ENCODE data around the gene ZBED1.

Gene ZBED1

GRCh38 chrX:2452317-2452784 lies 48.4 kb downstream of the ZBED1 start:
- H3K4me2 ChIP-seq (ENCODE audit: low read depth, low read length, poor library complexity, severe bottlenecking) = no peak overlapping the region

GRCh38 chrX:2451501-2452316 lies 49.1 kb downstream of the ZBED1 start:
- Histone ChIP-seq H3K27ac (ENCODE audit: low read depth, low read length) (no peak overlapping the region), H4K20me1 (ENCODE audit: low read depth, low read length) (no peaks in the 10 kb centered on the region), H3K36me3 (ENCODE audit: low read length) (no peaks in the 10 kb centered on the region), H3K9me2 (replicated peaks; ENCODE audit: insufficient read depth, low read length) (no peaks in the 10 kb centered on the region), H3K9ac (ENCODE audit: low read length) (no peak overlapping the region), H3K79me2 (ENCODE audit: insufficient read depth, low read length) (no peaks in the 10 kb centered on the region), H3K9me3 (ENCODE audit: insufficient read depth, low read length) (no peaks in the 10 kb centered on the region), H3K27me3 (ENCODE audit: low read length) (no peaks in the 10 kb centered on the region), H3K4me2 (ENCODE audit: low read depth, low read length, poor library complexity, severe bottlenecking) (no peak overlapping the region), H3K4me3 (ENCODE audit: insufficient read depth, low read length, poor library complexity, severe bottlenecking) (no peak overlapping the region), H2AFZ (ENCODE audit: low read depth, low read length, severe bottlenecking) (no peak overlapping the region), H3F3A (ENCODE audit: insufficient read depth) (no peaks in the 10 kb centered on the region)
- TF ChIP-seq EZH2phosphoT487 (conservative IDR thresholded peaks at IDR 0.05; ENCODE audit: low read length) (no peak), CTCF (IDR thresholded peaks at IDR 0.05; ENCODE audit: insufficient read depth, low read length, poor library complexity, severe bottlenecking) (no peak)

More at GRCh38 chrX:2452317-2452784, 48.4 kb downstream of the ZBED1 start:
- Histone ChIP-seq H3K9me3 (ENCODE audit: insufficient read depth, low read length) (no peaks in the 10 kb centered on the region), H3K79me2 (ENCODE audit: insufficient read depth, low read length) (no peaks in the 10 kb centered on the region), H3K27ac (ENCODE audit: low read depth, low read length) (no peak overlapping the region), H3K9ac (ENCODE audit: low read length) (no peak overlapping the region), H4K20me1 (ENCODE audit: low read depth, low read length) (no peaks in the 10 kb centered on the region), H3K36me3 (ENCODE audit: low read length) (no peaks in the 10 kb centered on the region), H2AFZ (ENCODE audit: low read depth, low read length, severe bottlenecking) (no peak overlapping the region), H3K4me3 (ENCODE audit: insufficient read depth, low read length, poor library complexity, severe bottlenecking) (no peak overlapping the region), H3K9me2 (replicated peaks; ENCODE audit: insufficient read depth, low read length) (no peaks in the 10 kb centered on the region), H3F3A (ENCODE audit: insufficient read depth) (no peaks in the 10 kb centered on the region), H3K27me3 (ENCODE audit: low read length) (no peaks in the 10 kb centered on the region)
- TF ChIP-seq EZH2phosphoT487 (conservative IDR thresholded peaks at IDR 0.05; ENCODE audit: low read length) (no peak), CTCF (IDR thresholded peaks at IDR 0.05; ENCODE audit: insufficient read depth, low read length, poor library complexity, severe bottlenecking) (no peak)

- H3K4me3 ChIP-seq (ENCODE audit: insufficient read depth, low read length, poor library complexity, severe bottlenecking) = no peak overlapping the region
- H3K27ac ChIP-seq (ENCODE audit: low read depth, low read length) = no peak overlapping the region
- no peaks in the 10 kb centered on the region for H3K9me2 ChIP-seq (replicated peaks; ENCODE audit: insufficient read depth, low read length)
- H3K79me2 ChIP-seq (ENCODE audit: insufficient read depth, low read length) = no peaks in the 10 kb centered on the region
- no peak overlapping the region for H2AFZ ChIP-seq (ENCODE audit: low read depth, low read length, severe bottlenecking)
- H3K9me3 ChIP-seq (ENCODE audit: insufficient read depth, low read length) = no peaks in the 10 kb centered on the region
- H3K9ac ChIP-seq (ENCODE audit: low read length) = no peak overlapping the region
- H3K27me3 ChIP-seq (ENCODE audit: low read length) = no peaks in the 10 kb centered on the region
- H4K20me1 ChIP-seq (ENCODE audit: low read depth, low read length) = no peaks in the 10 kb centered on the region
- no peaks in the 10 kb centered on the region for H3F3A ChIP-seq (ENCODE audit: insufficient read depth)
- H3K4me2 ChIP-seq (ENCODE audit: low read depth, low read length, poor library complexity, severe bottlenecking) = no peak overlapping the region
- TF ChIP-seq CTCF (IDR thresholded peaks at IDR 0.05; ENCODE audit: insufficient read depth, low read length, poor library complexity, severe bottlenecking) = no peak
- TF ChIP-seq EZH2phosphoT487 (conservative IDR thresholded peaks at IDR 0.05; ENCODE audit: low read length) = no peak
- no peaks in the 10 kb centered on the region for H3K36me3 ChIP-seq (ENCODE audit: low read length)
Measured at GRCh38 chrX:2450681-2451080, 50.1 kb downstream of the ZBED1 start.
